ENCODE data around the gene TEAD3. TPM values are rescaled to one million over a fixed set of nuclear protein-coding genes. Genes with fewer than 3 reads are reported as not detected.

The TEAD3 gene
- total RNA-seq, 1 donor from 2014 or later, result 0.68 TPM

DNA sequence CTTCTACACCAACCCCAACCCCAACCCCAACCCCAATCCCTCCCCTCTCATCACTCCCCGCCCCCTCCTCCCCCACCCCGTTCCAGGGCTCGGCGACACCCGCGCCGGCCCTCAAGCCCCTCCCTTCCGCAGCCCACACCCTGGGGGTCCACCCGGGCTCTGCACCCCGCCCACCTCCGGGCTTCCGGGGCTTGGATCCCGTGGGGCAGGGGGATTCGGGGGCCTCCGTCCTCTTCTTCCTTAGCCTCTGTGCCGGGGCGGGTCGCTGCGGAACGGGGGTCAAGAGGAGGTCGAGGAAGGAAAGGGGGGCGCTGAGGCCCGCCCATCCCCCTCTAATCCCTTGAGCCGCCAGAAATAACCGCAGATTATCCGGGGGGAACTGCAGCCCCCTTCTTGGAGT is 15.1 kb upstream of the TEAD3 start:
- DNase-seq, result no peak

DNA sequence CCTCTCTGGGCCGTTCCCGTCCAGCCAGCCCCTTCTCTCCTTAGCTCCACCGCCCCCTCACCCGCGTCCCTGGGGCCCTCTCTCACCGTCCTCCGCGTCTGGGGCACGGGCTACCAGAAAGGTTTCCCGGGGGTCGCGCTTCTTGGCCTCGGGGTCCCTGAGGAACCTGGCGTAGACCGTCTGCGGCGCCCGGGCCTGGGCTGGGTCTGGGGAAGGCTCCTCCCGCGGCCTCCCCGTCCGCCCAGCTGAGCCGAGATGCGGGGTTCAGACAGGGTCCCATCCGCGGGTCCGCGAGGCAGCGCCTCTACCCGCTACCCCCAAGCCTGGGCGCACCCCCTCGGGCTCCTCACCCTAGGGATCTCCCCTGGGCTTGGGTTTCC is 14.7 kb upstream of the TEAD3 start:
- DNase-seq, result no peak

DNA sequence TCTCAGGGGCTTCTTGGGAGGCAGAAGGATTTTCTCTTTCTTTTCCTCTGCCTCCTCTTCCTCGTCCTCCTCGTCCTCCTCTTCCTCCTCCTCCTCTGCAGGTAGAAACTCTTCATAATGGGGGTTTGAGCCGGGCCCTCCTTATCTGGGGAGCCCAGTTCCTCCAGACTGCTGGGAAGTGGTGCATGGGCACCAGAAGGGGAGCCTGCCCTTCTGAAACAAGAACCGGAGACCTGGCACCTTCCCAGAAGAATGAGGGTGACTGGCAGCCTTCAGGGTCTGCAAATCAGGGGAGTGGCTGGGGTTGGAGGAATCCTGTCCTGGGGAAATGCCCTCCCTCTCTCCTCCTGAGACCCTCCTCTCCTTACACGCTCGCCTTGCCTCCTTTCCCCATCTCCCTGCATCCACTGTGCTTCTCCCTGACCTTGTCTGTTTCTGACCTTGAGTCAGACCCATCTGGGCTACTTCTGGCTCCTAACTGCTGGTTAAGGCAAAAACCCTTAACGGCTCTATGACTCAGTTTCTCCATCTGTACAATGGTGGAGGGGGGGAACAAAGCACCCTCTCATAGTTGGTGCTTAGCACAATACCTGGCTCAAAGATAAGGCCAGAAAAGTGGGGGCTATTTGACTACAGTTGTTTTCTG is 14.2 kb upstream of the TEAD3 start:
- DNase-seq, result no peak

DNA sequence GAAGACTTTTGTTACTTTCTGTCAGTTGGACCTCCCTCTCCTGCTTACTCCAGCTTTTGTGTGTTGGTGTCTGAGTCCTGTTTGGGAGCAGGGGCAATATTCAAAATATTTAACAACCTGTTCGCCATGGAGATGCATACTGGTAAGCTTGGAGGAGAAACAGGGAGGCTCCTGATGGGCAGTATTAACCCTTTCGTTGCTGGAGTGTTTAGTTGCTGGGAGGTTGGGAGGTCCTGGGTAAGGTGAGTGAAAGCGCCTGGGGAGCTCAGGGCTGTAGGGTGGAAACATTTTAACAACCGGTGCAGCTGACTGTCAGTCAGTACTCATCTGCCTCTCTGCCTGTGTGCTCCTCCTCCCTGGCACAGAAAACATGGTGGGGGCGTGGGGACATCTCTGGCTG is 11.7 kb upstream of the TEAD3 start:
- no peak for DNase-seq

DNA sequence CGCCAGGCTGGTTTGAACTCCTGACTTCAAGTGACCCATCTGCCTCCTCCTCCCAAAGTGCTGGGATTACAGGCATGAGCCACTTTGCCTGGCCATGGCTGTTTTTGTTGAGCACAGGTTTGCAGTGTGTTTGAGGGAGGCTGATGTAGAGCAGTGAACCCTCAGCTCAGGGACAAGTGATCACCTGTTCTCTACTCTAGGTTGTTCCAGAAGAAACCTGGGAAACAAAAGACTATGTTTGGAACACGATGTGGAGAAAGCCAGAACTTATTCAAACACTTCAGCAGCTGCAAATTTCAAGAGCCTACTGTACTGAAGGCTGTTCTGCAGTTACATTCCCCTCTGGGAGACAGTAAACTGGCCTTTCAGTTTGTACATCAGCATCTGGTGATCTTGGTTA is 11.1 kb upstream of the TEAD3 start:
- DNase-seq, result no peak

DNA sequence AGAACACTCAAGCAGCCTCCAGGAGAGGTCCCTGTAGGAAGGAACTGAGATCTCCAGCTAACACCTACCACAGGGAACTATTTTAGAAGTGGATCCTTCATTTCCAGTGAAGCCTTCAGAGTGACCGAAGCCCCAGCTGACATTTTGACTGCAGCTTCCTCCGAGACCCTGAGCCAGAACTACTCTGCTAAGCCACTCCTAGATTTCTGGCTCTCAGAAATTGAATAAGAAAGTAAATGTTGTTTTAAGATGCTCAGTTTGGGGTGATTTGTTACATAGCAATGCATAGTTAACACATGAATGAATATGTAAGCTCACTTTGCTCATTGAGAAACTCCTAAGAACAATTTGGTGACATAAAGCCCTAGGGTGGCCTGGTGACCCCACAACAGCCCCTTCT is 10.3 kb upstream of the TEAD3 start:
- no peak for DNase-seq

DNA sequence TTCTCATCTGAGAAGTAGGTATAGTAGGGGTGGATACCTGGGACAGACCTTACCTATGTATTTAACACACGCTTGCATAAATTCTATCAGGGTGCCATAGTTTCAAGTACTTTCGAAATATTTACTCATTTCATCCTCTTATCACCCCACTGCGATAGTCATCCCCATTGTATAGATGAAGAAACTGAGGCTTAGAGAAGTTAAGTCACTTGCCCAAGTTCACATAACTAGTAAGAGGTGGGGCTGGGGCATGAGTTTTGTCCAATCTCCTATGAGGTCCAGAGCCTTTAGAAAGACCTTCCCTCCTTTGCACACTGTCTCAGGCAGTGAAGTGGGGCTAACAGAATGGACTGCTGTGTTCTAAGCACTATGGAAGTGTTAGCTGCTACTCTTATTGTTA is 9.7 kb upstream of the TEAD3 start:
- no peak for DNase-seq

DNA sequence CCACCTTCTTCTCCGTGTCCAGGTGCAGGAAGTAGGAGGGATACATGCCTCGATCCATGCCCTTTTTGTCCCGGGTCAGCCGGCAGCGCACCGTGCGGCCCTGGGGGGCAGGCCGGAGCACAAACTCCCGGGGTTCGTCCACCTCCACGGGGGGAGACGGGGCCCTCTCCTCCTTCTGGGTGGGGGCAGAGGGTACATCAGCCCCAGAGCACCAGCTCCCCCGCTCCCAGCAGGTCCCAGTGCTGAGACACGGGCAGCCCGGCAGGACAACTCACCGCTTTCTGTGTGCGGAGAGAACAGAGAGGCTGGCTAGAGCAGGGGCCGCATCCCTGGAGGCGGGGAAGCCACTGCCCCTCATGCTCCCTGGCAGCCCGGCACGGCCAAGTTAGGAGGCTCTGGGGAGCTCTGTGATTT is 9.1 kb upstream of the TEAD3 start:
- DNase-seq, result no peak

DNA sequence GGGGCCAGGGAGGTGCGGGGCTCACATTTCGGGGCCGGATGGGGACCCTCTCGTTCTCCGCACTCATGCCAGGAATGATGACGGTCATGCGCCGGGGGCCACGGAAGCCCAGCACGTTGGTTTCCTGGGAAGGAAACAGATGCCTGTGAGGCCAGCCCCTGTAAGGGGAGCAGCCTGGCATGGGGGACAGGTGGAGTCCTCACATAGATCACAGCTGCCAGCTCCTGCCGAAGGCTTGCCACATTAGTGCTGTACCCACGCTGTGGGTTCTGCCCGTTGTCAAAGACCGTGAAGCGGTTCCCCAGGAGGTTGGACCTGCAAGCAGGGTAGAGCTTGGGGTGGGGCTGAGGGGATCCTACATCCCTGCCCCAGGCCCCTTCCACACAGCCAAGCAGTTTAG is 6.7 kb upstream of the TEAD3 start:
- no peak for DNase-seq

DNA sequence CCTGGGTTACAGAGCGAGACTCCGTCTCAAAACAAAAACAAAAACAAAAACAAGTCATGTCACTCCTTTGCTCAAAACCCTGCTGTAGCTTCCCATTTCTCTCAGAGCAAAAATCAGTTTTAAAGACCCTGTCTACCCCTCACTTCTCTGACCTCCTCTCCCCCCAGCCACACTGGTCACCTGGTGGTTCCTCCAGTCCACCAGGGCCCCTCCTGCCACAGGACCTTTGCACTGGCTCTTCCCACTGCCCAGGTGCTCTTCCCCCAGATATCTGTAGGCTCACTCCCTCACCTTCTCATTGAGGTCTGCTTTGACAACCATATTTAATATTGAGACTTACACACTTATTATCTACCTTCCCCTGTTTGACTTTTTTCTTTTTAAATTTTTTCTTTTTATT is 4.9 kb upstream of the TEAD3 start:
- no peak for DNase-seq

DNA sequence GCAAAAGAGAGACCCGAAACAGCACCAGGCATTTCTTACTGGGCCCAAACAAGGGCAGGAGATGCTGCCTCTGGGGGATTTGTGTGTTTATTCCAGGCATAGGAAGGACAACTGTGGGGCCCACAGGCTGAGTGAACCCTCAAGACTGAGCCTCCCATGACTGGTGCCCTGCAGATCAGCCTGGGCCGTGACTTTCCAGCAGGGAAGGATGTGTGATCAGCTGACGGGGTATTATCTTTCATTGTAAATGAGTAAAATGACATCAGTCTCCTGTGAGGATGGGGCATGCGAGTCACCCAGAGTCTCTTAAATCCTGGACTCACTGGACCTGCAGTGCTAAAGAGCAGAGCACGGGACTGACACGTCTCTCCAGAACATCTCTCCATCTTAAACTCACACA is 3.9 kb upstream of the TEAD3 start:
- no peak for DNase-seq

DNA sequence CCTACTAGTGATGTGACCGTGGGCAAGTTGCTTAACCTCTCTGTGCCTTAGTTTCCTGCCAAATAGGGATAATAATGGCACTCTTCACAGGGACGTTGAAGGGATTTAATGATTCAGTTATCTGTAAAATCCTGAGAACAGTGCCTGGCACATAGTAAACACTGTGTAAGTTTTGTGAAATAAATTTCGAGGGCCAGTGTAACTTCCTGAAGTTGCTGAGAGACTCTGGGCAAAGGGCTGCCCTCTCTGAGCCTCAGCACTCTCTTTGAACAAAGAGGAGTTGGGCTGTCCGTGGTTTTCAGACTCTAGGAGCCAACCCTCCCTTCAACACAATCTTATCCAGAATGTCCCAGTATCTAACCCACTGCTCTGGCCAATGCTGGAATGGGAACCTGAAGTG is 2.5 kb upstream of the TEAD3 start:
- no peak for DNase-seq

DNA sequence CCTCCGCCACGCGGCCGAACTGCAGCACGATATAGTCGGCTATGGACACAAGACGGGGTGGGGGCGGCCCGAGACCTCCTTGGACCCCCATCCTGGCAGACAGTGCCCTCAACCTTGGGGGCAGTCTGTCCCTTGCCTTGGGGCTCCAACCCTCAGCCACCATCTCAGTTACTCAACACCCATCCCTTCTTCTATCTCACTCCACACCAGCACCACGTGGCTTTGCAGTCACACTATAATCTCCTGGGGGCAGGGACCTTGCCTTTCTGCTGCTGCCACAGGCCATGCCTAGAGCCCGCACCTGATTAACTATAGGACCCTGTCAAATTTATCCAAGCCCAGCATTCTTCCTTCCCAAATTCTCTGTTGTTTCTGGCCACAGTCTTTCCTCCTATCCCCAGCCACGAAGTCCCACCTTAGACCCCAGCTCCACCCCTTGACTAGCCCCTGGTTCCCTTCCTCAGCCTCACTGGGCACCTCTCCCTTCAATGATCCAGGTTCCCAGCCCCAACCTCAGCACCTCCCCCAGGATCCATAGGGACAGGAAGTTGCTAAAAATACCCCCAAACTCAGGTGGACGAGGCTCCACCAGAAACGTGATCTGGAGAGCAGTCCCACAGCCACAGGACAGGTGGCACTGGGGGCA is 1.7 kb upstream of the TEAD3 start:
- DNase-seq, result no peak

DNA sequence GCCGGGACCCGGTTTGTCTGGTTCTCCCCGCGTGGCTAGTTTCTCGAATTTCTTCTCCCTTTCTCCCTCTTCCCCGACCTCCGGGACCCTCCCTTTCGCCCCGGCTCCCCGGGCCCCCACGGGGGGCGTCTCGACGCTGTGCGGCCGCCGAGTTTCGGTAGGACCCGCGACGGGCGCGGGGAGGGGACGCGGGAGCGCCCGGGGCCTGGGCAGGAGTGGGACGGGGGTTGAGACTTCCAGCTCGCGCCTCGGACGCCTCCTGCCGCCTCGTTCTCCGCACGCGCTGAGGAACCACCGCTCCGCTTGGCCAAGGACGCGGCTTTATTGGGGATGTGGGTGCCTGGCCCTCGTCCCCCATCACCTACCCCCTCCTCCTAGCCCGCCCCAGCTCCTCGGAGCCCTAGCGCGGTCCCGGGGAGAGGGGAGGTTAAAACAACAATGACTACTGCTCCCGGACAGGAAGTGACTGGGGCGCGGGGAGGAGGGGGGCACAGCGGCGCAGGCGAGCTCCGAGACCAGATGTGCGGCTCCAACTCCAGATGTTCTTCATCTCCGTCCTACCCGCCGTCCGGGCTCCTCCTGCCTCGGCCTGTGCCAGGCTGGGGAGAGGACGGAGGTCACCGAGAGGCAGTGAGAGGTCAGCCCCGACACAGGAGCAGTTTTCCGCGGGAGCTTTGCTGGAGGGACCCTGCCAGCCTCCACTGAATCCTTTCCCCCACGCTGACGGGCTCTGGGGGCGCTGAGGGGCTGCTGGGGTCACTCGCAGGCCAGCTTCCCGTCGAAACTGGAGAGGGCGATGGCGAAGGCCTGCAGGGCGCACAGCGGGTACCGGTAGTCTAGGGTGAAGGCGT is 917 bp upstream of the TEAD3 start:
- peak; percentile 39 for DNase-seq

DNA sequence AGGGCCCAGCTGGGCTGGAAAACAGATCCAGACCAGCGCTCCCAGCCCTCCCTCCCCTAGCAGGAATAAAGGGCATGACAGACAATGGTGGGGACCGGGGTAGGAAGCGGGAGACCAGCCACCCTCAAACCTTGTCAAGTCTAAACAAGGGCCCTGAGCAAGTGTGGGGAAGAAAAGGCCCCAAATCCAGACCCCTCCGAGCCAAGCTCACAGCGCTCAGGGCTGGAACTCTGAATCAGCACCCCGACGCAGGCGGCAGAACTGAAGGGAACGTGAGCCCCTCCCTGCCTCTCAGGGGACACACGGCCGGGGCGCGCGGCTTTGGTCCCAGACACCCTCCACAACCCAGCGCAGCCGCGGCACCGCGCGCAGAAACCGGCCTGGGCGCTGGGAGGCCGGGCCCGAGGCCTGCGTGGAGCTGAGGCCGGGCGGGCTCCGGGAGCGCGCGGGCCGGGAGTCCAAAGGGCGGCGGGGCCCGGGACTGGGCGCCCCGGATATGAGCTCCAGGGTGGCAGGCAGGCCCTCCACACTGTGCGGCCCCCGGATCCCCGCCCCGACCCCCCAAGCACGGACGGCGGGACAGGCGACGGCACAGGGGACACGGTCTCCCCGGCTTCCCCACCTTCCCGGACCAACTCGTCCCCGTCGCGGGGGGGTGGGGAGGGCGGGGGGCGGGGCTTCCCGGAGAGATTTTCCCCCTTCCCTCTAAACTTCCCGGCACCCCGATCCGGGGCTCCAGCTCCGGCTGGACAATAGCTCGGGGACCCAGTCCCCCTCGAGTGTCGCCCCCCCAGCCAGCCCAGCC is 641 bp downstream of the TEAD3 start:
- no peak for DNase-seq

DNA sequence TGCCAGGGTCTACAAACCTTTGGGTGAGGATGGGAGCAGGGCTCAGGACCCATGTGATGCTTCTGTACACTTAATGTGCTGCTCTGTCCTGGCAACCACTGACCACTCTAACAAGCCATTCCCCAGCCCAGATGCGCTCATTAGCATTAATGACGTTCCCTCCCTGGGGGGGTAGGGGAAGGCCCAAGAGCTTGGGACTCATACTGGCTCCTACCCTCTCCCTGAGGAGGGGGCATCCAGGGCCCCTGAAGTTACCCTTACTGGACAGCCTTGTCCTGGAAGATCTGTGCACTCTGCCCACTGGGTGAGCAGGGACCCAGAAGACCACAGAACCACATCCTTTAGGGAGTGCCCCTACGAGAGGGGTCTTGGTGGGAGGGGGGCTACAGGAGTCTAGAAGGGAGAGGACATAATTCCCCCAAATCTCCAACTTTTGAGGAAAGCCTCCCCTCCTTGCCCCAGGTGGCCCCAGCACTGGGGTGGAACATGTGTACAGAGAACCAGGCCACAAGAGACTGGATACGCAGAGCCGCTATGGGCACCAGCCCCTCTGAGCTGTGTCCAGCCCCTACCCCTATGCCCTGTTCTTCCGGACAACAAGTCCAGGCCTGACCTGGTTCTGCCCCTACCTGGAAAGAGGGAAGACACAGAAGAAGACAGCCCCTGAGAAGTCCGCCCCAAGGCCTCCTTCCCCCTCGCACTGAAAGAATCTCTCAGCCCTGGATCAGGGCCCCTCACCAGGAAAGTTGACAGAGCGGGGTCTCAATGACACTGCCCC is 1.4 kb downstream of the TEAD3 start:
- no peak for DNase-seq

DNA sequence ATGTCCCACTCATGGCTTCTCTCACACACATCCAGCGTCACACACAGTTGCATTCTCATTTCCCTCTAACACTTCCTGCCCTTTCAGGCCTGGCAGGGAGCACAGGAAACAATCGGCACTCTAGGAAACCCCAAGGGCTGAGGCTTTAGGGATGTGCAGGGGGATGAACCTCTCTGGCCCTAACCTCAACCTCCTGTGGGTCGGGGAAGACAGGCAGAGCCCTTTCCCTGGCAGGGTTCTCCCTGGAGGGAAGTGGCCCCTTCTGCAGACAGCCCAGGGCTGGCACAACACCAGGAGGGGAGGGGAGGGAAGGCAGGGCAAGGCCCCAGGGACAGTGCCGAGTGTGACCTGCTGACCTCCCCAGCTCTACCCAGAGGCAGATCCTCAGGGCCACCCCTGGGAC is 2.7 kb downstream of the TEAD3 start:
- peak; percentile 64 for DNase-seq

DNA sequence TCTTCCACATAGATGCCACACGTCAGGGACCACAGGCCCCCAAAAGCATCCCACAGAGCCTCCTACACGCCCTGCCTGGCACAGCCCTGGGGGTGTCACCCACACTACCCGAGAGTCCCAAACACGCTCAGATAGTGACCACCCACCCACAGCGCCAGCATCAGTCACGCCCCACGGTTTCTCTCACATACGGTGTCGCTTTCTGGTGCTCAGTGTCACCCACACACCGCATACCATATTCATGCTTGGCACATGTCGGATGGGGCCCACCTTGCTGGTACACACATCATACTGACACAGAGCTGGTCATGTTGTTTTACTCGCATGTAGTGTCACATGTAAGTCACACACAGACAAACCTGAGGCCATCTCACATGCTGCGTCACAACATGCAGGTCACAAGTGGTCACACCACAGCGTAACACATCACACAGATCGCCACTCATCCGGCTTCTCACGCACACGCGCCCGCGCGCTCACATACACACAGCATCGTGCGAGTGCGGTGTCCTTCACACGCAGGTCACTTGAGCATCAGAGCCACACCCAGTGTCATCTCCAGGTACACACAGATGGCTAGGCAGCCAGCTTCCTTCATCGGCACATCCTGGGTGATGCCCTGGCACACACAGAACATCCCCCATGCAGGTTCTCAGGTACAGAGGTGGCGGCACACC is 3.4 kb downstream of the TEAD3 start:
- no peak for DNase-seq

DNA sequence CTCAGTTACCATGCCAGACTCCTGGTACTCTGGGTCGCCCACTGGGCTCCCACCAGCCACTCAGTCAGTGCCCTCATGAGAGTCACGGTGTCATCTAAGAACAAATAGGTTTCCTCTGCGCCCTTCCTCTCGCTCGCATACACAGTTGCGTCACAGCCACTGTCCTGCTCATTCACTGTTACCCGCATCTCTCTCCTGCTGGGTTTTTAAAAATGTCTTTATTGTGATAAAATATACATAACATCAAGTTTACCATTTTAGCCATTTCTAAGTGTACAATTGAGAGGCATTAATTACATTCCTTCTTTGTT is 4.0 kb downstream of the TEAD3 start:
- no peak for DNase-seq

DNA sequence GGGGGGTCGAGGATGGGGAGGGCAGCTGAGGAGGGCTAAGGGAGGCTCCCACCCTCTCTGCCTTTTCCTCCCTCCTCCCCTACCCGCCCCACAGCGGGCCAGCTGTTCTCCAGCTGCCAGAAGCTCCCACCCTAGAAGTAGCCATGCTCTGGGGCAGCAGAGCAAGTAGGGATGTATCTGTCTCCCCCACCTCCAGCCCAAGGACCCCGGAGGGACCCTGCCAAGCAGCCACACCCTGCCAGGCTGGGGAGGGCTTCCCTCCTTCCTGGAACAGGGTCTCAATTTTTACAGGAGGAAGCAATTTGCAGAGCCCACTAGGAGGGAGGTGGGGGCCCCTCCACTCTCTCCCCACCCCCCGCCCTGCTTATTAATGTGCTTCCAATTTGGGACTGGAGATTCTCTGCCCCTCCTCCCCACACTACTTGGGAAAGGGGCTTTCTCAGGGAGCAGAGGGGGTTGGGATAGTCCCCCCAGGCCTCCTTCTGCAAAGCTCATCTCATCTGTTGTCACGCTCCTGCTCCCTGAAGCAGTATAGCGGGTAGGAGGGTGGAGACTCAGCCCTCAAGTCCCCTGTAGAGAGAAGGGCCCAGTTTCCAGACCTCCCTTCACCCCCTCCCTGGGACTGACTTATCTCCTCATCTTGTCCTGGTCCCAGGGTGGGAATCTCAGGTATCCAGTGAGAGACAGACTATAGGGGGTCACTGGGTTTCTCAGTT is 4.5 kb downstream of the TEAD3 start:
- DNase-seq, result no peak

DNA sequence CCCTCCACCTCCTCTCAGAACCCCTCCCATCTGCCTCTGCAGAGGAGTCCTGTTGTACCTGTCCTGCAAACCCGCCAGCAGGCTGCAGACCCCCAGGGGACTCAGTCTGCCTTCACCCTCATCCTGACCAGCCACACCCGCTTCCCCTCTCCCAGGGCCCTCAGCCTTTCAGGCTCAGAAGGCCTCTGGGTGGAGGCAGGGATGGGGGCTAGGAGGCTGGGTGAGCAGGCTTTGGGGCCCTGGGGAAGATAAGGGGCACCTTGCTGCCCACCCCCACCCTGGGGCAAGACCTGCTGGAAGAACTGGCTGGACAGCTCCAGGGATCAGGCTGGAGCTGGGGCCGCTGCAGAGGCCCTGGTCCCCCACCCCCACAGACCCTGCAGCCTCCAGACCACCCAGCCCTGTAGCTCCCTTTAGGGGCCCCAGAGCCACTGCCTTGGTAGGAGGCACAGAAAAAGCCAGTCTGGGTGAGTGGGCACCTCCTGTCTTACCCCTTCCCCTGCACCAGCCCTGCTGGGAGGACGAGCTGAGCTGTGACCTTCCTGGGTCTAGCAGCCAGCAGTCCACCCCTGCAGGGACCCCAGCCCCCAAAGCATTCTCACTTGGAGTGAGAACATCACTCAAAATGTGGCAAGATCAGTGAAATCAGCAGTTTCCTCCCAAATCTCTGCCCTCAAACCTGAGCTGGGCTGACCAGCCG is 5.2 kb downstream of the TEAD3 start:
- no peak for DNase-seq

Data from dermis blood vessel endothelial cell (primary cell).